ENCODE data around the gene CUX1.
"Not testable (repeated sequence)": the region's sequence is repeated elsewhere in the genome, so short reads cannot be mapped to it uniquely, and the experiment has no call there.

Gene CUX1

GRCh38 chr7:102287111-102287980 lies 469.9 kb downstream of the CUX1 start:
- peak; percentile 55 for DNase-seq (ENCODE audit: low spot score)

GRCh38 chr7:102287981-102288278 lies 470.5 kb downstream of the CUX1 start:
- DNase-seq (ENCODE audit: low spot score) = no peak

- DNase-seq (ENCODE audit: low spot score) = peak; percentile 44
These were observed 471.0 kb downstream of the CUX1 start for GRCh38 chr7:102288285-102288930.

GRCh38 chr7:102289057-102289456 lies 471.6 kb downstream of the CUX1 start:
- DNase-seq (ENCODE audit: low spot score) = no peak

GRCh38 chr7:102291056-102291915 lies 473.9 kb downstream of the CUX1 start:
- DNase-seq (ENCODE audit: low spot score) = no peak

- DNase-seq (ENCODE audit: low spot score) = no peak
These were observed 474.5 kb downstream of the CUX1 start for GRCh38 chr7:102291916-102292267.

GRCh38 chr7:102292813-102293798 lies 475.7 kb downstream of the CUX1 start:
- no peak for DNase-seq (ENCODE audit: low spot score)

GRCh38 chr7:102294589-102294988 lies 477.2 kb downstream of the CUX1 start:
- DNase-seq (ENCODE audit: low spot score) = no peak

- no peak for DNase-seq (ENCODE audit: low spot score)
These were observed 478.1 kb downstream of the CUX1 start for GRCh38 chr7:102295346-102296178.

- no peak for DNase-seq (ENCODE audit: low spot score)
These were observed 478.7 kb downstream of the CUX1 start for GRCh38 chr7:102296179-102296438.

GRCh38 chr7:102296514-102296913 lies 479.1 kb downstream of the CUX1 start:
- no peak for DNase-seq (ENCODE audit: low spot score)

GRCh38 chr7:102297487-102298218 lies 480.2 kb downstream of the CUX1 start:
- DNase-seq (ENCODE audit: low spot score) = no peak

GRCh38 chr7:102300643-102301221 lies 483.3 kb downstream of the CUX1 start:
- DNase-seq (ENCODE audit: low spot score) = no peak

GRCh38 chr7:102301367-102301766 lies 483.9 kb downstream of the CUX1 start:
- DNase-seq (ENCODE audit: low spot score) = not testable (repeated sequence)

- no peak for DNase-seq (ENCODE audit: low spot score)
These were observed 484.6 kb downstream of the CUX1 start for GRCh38 chr7:102302025-102302424.

- no peak for DNase-seq (ENCODE audit: low spot score)
These were observed 486.4 kb downstream of the CUX1 start for GRCh38 chr7:102303669-102304422.

GRCh38 chr7:102304668-102305067 lies 487.2 kb downstream of the CUX1 start:
- DNase-seq (ENCODE audit: low spot score) = peak; percentile 51

GRCh38 chr7:102305414-102306268 lies 488.2 kb downstream of the CUX1 start:
- no peak for DNase-seq (ENCODE audit: low spot score)

All from cerebellar cortex (tissue), 1 donor.